A673 (cell line): Measurements from ENCODE around the gene DCHS2. TPM values are rescaled to one million over a fixed set of nuclear protein-coding genes. Genes with fewer than 3 reads are reported as not detected.

Source experiments
- BruUV-seq: library from RNA; stranded (reverse); fragments of 400-500 nt; replicated peaks from 2 replicates; lab custom pipeline; 2021; lab: Mats Ljungman, UMichigan
- CTCF ChIA-PET: fragments of 300-600 bp; sonication (Branson Sonifier 250); formaldehyde crosslinking; loops from one replicate; lab custom pipeline; 2022; ENCODE audit warnings: antibody characterized with exemption; lab: Charles Lee
- POLR2A ChIA-PET: fragments of 300-600 bp; sonication (Branson Sonifier 250); formaldehyde crosslinking; loops from one replicate; lab custom pipeline; 2022; ENCODE audit warnings: antibody characterized with exemption; ENCODE audit not compliant: low non-redundant PET; lab: Charles Lee
- DNase-seq: peaks from one replicate; pipeline ENCODE4 v3.0.0-alpha.2; 2015; ENCODE audit warnings: low spot score
- H3K27ac ChIP-seq: fragments of 200-600 bp; sonication (generic); 2 replicates; pipeline ENCODE4 v1.5.1; 2016; ENCODE audit warnings: mixed run types, low read depth, mild to moderate bottlenecking, mixed read lengths, antibody characterized with exemption, low read length; ENCODE audit not compliant: poor library complexity, severe bottlenecking
- H3K27me3 ChIP-seq: fragments of 200-600 bp; sonication (generic); replicated peaks from 2 replicates; pipeline ENCODE4 v1.6.1; 2017; ENCODE audit warnings: mixed run types, low read depth, mild to moderate bottlenecking, mixed read lengths, antibody characterized with exemption, low read length; ENCODE audit not compliant: insufficient read depth, poor library complexity
- H3K36me3 ChIP-seq: fragments of 200-600 bp; sonication (generic); 2 replicates; pipeline ENCODE4 v1.6.1; 2016; ENCODE audit warnings: mixed run types, mild to moderate bottlenecking, mixed read lengths, antibody characterized with exemption, low read length; ENCODE audit not compliant: insufficient read depth, poor library complexity, severe bottlenecking
- H3K4me1 ChIP-seq: fragments of 200-600 bp; sonication (generic); 2 replicates; pipeline ENCODE4 v1.6.1; 2017; ENCODE audit warnings: mixed run types, mild to moderate bottlenecking, mixed read lengths, antibody characterized with exemption, low read length; ENCODE audit not compliant: insufficient read depth, poor library complexity, severe bottlenecking
- H3K4me3 ChIP-seq: fragments of 200-600 bp; sonication (generic); 2 replicates; pipeline ENCODE4 v1.5.1; 2016; ENCODE audit warnings: low read depth, mixed run types, mild to moderate bottlenecking, mixed read lengths, low read length; ENCODE audit not compliant: poor library complexity, severe bottlenecking
- H3K9me3 ChIP-seq: fragments of 200-600 bp; sonication (generic); 2 replicates; pipeline ENCODE4 v1.6.1; 2016; ENCODE audit warnings: mixed run types, low read depth, mild to moderate bottlenecking, mixed read lengths, antibody characterized with exemption, low read length; ENCODE audit not compliant: poor library complexity, severe bottlenecking
- EZH2 ChIP-seq: fragments of 200-600 bp; sonication (generic); IDR thresholded peaks from 2 replicates; pipeline ENCODE4 v1.6.1; 2017; ENCODE audit warnings: borderline replicate concordance, low read depth, mild to moderate bottlenecking, mixed read lengths, antibody characterized with exemption, low read length; ENCODE audit not compliant: poor library complexity, severe bottlenecking
- intact Hi-C: fragments of 100-400 bp; cut with micrococcal nuclease; formaldehyde crosslinking; loops from one replicate; pipeline ENCODE4 v1.10.0; 2022; ENCODE audit not compliant: unreplicated experiment
- total RNA-seq: library from RNA; stranded (reverse); gene quantifications from 2 replicates; pipeline ENCODE4 v1.2.3, GENCODE V29; 2021
- TF ChIP-seq, protein P1 (sequence below): fragments of 300-800, 200-600 bp; sonication (generic); conservative IDR thresholded peaks from 2 replicates; pipeline ENCODE4 v1.5.1; 2017; ENCODE audit warnings: low read depth, mild to moderate bottlenecking, antibody characterized with exemption, low read length, moderate library complexity, mixed read lengths

The DCHS2 gene
- total RNA-seq, 1 experiment from 2014 or later, result 0.58 TPM

DNA sequence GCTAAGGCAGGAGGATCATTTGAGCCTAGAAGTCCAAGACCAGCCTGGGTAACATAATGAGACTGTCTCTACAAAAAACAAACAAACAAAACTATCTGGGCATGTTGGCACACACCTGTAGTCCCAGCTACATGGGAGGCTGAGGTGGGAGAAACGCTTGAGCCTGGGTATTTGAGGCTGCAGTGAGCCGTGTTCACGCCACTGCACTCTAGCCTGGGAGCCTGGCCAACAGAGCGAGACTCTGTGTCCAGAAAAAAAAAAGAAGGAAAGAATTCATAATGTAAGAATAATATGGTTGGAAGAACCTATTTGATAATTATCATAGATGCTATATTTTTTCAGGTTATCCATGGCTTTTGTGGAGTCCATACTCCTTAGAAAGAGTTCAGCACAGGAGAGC lies 26.0 kb upstream of the DCHS2 start:
- no peak for DNase-seq
- no peaks in the 10 kb centered on the region for H3K4me1 ChIP-seq
- no peak overlapping the region for H3K27ac ChIP-seq
- TF ChIP-seq, protein P1, sequence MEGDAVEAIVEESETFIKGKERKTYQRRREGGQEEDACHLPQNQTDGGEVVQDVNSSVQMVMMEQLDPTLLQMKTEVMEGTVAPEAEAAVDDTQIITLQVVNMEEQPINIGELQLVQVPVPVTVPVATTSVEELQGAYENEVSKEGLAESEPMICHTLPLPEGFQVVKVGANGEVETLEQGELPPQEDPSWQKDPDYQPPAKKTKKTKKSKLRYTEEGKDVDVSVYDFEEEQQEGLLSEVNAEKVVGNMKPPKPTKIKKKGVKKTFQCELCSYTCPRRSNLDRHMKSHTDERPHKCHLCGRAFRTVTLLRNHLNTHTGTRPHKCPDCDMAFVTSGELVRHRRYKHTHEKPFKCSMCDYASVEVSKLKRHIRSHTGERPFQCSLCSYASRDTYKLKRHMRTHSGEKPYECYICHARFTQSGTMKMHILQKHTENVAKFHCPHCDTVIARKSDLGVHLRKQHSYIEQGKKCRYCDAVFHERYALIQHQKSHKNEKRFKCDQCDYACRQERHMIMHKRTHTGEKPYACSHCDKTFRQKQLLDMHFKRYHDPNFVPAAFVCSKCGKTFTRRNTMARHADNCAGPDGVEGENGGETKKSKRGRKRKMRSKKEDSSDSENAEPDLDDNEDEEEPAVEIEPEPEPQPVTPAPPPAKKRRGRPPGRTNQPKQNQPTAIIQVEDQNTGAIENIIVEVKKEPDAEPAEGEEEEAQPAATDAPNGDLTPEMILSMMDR, result no peak
- TF ChIP-seq EZH2, result no peak
- H3K27me3 ChIP-seq, result no peaks in the 10 kb centered on the region
- CTCF ChIA-PET, result no interaction called here
- H3K4me3 ChIP-seq, result no peak overlapping the region
- POLR2A ChIA-PET, result no interaction called here
- BruUV-seq, result no TSS peak
- no peaks in the 10 kb centered on the region for H3K36me3 ChIP-seq
- intact Hi-C loops, result no loop called here
- H3K9me3 ChIP-seq, result no peaks in the 10 kb centered on the region

DNA sequence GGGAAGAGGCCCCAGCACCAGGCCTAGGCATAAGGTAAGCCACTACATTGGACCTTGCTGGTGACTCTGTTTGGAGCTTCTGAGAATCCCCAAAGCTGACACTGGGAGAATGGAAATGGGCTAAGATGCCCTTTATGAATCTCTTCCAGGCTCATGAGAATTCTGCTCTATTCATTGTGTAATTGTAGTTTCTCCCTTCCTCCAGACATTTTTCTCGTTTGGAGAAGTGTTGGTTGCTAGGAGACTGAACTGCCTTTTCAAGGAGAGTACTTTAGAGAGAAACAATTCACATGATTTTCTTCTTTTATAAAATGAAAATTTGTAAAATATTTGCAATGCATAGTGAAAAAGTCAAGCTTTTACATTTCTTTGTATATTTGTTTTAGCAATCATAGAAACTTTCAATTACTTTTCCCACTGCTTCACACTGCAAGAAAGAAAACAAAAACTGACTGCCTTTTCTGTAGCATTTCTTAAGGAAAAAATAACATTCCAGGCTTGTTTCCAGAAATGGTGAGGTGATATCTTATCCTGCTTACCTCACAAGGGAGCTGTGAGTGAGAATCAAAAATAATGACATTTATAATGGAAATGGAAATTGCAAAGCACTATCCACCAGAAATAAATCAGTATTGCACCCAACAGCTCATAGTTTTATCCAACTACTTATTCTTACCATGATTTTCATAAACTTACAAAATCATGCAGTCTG lies 24.9 kb upstream of the DCHS2 start:
- no peak for DNase-seq
- Histone ChIP-seq H3K36me3 (no peaks in the 10 kb centered on the region), H3K27ac (no peak overlapping the region), H3K4me3 (no peak overlapping the region), H3K4me1 (no peaks in the 10 kb centered on the region), H3K9me3 (no peaks in the 10 kb centered on the region), H3K27me3 (no peaks in the 10 kb centered on the region)
- ChIA-PET POLR2A (no interaction called here), CTCF (interaction anchor here (0.5 to 0.6 kb wide), 2 partner anchors 731 to 766 kb away, joined by 3 to 11 read pairs; no protein-coding TSS in a partner anchor)
- BruUV-seq, result no TSS peak
- TF ChIP-seq EZH2, result no peak
- TF ChIP-seq, protein P1, result no peak
- intact Hi-C loops, result no loop called here

DNA sequence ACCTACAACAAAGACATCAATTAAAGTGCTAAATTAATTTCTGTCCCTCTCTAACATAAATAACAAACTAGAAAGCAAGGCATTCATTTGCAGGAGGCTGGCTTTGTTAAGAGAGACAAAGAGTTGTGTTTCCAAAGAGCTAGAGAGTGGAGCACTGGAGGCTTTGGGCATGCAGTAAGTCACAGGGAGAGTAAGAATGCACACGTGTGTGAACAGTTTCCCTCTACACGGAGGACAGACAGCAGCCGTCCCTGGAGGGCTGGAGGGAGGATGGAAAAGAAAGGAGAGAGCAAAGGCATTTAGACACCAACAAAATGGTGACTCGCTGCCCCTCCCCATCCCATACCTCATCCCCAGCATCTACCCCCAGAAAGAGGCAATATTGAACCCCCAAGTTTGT lies 20.4 kb upstream of the DCHS2 start:
- BruUV-seq, result no TSS peak
- DNase-seq, result no peak
- Histone ChIP-seq H3K4me3 (no peak overlapping the region), H3K27me3 (no peaks in the 10 kb centered on the region), H3K27ac (no peak overlapping the region), H3K4me1 (no peaks in the 10 kb centered on the region), H3K9me3 (no peaks in the 10 kb centered on the region), H3K36me3 (no peaks in the 10 kb centered on the region)
- ChIA-PET CTCF (no interaction called here), POLR2A (no interaction called here)
- no peak for TF ChIP-seq EZH2
- TF ChIP-seq, protein P1, result no peak
- intact Hi-C loops, result no loop called here
